CD4-positive, alpha-beta T cell treated with Interleukin-2 at 100 ng/mL for 4 hours (primary cell): ENCODE measurements around the gene CDH18.

ENCODE experiments used
- DNase-seq: peaks from one replicate; pipeline ENCODE4 v3.0.0-alpha.2; 2020; ENCODE audit warnings: low spot score

The CDH18 gene, protein sequence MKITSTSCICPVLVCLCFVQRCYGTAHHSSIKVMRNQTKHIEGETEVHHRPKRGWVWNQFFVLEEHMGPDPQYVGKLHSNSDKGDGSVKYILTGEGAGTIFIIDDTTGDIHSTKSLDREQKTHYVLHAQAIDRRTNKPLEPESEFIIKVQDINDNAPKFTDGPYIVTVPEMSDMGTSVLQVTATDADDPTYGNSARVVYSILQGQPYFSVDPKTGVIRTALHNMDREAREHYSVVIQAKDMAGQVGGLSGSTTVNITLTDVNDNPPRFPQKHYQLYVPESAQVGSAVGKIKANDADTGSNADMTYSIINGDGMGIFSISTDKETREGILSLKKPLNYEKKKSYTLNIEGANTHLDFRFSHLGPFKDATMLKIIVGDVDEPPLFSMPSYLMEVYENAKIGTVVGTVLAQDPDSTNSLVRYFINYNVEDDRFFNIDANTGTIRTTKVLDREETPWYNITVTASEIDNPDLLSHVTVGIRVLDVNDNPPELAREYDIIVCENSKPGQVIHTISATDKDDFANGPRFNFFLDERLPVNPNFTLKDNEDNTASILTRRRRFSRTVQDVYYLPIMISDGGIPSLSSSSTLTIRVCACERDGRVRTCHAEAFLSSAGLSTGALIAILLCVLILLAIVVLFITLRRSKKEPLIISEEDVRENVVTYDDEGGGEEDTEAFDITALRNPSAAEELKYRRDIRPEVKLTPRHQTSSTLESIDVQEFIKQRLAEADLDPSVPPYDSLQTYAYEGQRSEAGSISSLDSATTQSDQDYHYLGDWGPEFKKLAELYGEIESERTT

DNA sequence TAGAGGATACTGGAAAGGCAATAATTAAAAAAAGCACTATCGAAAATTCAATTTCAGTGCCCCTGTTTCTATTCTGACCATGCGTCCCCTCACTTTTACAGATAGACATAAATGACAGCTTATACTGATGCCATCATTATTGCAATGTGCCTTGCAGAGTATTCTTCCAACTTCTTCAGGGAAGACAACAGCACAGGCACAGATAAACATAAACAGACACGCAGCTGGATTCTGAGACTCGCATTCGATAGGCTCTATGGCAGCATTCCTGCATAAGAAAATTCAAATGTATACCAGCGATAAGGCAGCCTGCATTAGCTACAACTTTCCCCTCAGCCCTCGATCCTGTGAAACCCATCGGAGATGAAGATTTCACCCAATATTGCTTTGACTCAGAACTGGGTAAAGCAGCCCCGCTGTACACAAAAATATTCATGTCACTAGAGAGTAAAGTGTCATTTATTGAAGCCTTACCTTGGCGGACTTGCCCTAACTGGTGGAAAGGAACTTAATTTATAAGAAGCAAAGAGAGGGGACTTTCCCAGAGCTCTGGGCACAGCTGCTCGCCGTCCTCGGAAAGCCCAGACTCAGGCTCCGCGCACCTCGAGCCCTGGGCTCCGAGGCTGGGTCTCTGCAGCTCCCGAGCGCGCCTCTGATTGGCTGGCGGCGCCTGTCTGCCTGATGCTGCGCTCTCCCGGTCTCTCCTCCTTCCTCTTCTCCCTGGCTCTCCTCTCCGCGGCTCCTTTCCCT is at the start of gene CDH18:
CDH18 (minus strand) TSS at position 589 of the 750 bp plus-strand sequence. CDS start 149,214 bp downstream, outside the sequence.
- no peak for DNase-seq

DNA sequence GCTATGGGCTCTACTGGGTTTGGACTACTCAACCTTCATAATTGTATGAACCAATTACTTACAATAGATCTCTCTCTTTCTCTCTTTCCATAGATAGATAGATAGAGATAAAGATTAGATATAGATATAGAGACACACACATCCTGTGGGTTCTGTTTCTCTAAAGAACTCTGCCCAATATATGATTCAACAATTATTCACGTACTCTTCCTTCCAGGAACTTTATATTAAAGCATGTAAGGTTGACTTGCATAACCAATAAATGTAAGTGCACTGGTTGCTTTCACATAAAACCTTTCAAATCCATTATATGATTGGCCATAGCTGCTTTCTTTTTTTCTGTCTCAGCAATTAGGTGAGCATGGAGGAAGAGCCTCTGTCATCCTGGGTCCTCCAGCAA is 46.7 kb upstream of the CDH18 start:
- no peak for DNase-seq

DNA sequence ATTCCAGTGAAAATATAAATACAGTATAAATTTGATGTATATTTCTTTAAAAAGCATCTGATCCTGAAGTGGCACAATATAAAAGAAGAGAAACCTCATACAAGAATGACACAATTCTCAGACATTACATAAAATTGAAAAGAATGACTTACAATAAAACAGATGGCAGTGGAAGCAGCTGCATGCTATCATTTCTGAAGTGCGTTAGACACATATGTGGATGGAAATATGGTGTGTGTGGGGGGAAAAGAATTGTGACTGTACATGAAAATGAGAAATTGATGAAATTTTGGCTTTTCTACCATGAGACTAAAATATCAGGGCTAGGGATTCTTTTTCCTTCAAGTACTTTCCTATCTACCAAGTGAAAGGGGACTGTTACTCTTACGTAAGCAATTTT is 45.9 kb upstream of the CDH18 start:
- DNase-seq: no peak

DNA sequence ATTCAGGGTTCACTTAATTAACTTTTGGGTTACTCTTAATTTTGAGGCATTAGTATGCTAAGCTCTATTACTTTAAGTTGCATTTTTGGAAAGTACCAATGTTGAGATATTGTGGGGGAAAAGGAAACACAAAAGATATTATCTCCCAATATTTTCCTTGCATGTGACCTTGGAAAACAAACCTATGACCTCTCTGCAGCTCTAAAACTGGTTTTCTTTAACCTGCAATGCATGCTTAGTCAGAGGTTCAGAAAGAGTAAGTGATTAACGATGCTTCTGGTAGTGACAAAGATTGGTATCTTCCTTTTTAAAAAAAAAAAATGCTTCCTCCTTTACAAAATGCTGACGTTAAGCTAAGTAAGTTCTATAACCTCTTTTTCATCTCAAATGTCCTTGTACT is 44.9 kb upstream of the CDH18 start:
- DNase-seq: no peak

DNA sequence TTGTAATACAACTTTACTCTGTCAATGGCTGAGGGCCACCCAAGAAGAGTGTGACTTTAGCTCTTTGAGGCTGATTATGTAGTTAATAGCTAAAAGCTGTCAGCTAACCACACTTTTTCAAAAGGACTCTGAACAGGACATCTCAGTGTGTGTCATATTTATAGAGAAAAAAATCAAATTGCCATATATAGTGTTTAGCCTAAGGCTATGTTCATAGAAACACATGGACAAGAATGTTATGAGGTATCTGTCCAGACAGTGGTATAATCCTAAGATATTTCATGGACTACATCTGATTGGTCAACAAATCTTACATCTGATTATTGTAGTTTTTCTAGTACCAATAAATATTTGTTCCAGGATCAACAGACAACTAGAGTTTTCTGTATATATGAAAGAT is 42.1 kb upstream of the CDH18 start:
- no peak for DNase-seq

DNA sequence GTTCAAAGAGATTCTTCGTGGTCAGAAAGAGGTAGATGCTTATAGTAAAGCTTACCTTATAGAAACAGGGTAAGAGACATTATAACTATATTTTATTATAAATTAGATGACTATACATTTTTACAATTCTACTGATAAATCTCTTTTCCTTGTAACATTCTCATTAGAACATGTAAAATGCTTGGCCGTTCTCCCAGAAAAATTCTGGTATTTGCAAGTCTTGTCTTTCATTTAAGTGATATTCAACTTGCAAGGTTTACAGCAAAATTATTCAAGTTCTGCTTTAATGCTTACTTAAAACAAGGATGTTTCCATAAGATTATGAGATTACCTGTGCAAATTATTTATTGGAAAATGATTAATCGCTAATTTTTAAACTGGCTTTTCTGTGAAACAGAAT is 41.3 kb upstream of the CDH18 start:
- DNase-seq: no peak

DNA sequence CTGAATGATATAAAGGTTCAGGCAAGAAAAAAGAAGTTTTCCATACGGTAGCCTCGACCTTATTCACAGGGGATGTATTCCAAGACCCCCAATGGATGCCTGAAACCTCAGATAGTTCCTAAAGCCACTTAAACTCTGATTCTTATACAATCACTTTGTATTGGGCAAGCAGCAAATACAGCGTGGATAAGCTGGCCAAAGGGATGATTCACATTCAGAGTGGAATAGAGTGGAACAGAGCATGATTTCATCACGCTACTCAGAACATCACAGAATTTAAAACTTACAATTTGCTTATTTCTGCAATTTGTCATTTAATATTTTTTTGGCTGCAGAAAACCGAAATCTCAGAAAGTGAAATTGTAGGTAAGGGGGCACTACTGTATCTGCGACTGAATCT is 40.5 kb upstream of the CDH18 start:
- DNase-seq: no peak

DNA sequence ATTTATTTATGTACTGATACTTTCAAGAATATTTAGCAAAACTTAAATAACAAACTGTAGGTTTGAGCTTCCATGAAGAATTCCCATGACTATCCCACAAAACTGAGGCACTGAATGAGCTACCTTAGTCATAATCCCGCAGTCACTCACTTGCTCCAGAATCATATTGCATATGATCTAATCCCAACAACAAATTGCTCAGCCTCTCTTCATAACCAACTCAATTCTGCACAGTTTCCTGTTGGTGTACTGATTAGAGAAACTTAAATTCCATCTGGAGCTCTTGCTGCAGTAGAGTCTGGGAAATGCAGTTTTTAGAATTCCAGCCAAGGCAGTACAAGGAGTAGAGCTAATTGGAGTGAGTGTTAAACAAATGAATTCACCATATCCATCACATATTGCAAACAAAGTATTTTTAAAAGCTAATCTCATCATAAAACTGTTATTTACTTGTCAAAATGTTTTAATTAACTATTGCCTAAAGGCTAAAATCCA is 35.7 kb upstream of the CDH18 start:
- DNase-seq: no peak

DNA sequence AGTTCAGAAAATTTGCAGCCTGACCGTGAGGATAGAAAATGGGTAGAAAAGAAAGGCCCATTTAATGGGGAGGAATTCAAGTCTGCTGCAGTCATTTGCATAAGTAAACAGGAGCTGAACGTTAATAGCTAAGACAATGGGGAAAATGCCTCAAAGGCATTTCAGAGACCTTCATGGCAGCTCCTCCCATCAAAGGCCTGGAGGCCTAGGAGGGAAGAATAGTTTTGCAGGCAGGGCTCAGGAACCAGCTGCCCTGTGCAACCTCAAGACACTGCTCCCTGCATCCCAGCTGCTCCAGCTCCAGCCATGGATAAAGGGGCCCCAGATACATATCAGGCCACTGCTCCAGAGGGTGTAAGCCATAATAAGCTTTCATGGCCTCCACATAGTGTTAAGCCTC is 32.2 kb upstream of the CDH18 start:
- DNase-seq: no peak

DNA sequence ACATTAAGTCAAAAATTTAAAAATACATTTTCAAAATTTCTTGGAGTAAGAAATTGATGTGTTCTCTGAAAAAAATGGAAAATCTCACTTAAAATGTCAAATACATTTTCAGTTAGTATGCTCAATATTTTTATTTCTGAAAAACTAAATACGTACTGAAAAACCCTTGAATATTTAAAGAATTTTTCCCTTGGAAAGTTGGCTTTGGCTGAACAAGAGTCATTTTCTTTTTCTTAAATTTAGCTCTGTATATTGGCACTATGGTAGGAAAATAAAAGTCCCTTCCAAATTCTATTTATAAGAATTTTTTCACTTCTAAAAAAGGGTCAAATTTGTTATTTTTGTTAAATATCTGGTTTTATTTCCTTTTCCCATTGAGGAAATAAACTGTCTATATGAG is 29.0 kb upstream of the CDH18 start:
- DNase-seq: no peak

DNA sequence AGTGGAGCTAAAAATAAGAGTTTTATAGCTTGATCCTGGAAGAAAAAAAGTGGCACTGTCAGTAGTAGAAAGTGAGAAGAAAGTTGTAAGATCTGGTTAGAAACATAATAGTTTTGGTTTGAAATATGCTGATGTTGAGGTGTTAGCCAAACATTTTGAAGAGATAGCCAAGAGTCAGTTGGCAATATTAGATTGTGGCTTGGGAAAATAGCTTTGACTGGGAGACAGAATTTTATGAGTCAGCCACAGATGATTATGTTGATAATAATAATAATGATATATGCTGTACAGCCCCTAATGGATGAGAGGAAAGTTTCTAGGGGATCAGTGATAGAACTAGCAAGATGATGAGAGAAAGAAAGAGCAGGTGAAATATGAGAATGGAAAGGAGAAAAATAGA is 12.4 kb upstream of the CDH18 start:
- no peak for DNase-seq

DNA sequence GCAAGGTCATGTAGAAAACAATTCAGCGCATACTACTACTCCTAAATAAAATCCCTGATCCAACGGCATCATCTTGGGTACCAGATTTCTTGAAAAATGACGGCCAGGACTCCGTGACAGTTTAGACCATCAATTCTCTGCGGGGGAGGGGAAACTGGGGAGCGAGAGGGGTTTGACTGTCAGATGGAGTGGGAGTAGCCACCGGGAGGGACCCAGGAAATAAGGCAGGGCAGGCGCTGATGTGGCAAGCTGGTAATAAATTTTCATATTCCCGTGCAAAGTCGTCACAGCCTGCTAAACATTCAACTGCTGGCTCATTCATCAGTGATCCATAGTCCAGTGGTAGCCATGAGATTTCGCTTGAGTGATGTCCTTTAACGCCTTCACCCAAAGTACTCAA is 457 bp upstream of the CDH18 start:
- DNase-seq: no peak

DNA sequence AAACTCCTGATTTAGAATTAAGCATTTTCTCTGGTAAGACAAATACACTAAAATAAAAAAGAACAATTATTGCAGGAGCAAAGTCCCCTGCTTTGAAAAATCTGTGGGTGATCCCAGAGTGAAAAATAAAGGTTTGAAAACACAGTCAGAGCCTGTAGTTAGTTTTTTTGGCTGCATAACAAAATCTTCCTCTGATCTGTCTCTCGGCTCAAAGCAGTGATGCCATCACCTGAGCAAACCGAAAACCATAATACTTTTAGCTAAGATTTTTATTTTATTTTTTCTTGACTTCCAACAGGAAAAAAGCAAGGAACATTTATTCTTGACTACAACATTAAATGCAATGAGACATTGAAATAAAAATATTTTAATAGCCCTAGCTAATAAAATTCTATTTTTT is 1.2 kb downstream of the CDH18 start:
- no peak for DNase-seq

DNA sequence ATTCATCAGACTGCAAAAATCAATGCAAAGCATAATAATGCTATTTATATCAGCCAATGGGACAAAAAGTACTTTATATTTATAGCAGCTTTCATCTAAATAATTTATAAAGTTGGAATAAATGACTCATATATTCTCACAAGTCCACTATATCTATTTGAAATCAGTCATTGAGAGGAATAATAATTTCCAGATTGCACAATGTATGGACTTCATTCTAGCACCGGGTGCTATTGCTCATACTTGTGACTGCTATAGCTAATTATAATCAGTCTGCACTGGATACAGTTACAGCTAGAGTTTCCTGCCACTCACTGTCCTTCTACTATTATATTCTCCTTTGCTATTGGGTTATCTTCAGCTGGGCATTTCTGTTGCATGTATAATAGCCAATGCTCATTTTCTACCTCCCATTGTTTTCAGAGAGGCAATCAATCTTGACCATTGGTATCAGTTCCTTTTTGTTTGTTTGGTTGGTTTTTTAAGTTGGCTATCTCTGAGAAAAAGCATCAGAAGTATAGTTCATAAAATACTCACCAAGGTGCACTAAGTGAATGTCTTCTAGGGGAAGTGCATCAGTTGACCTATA is 1.9 kb downstream of the CDH18 start:
- no peak for DNase-seq

DNA sequence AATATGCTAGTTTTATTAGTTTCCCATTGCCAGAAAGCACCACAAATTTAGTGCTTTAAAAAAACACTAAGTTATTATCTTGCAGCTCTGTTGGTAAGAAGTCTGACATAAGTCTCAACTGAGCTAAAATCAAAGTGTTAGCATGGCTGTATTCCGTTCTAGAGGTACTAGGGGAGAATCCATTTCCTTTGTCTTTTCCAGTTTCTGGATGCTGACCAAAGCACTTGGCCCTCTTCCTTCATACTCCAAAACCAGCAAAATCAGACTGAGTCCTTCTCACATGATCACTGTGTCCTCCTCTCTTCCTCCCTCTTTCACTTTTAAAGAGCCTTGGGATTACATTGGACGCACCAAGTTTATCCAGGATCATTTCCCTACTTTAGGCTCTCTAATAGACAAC is 9.5 kb downstream of the CDH18 start:
- DNase-seq: no peak

DNA sequence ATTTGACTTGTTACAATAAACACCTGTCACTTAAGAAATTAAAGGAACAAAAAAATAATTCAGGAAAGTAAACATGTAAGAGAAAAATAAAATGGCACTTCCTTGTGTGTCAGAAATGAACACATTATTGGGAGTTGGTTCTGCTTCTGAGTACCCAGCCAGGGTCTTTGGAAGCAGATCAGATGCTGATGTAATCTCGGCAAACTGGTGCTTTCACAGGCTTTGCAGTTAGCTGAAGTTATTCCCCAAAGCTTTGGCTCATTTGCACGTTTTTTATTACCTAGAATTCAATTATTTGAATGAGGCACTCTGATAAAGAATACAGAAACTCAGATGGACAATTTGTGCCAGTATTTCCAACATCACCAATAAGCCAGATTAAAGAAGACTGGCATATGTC is 10.9 kb downstream of the CDH18 start:
- no peak for DNase-seq

DNA sequence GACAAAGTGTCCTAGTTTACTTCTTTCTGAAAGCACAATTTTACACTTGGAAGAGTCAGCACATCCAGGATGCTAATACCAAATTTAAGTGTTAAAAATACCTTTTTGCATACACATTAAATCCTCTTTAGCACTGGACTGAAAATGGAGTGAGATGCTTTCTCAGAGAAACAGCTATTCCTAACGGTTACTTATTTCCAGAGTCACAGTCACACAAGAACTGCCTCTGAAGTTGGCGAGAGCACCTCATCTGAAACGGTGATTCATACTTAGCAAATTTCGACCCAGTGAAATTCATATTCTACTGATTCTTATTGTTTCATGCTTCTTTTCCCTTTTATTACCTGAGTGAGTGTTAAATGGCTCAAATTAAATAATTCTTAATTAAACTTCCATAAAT is 12.2 kb downstream of the CDH18 start:
- no peak for DNase-seq

DNA sequence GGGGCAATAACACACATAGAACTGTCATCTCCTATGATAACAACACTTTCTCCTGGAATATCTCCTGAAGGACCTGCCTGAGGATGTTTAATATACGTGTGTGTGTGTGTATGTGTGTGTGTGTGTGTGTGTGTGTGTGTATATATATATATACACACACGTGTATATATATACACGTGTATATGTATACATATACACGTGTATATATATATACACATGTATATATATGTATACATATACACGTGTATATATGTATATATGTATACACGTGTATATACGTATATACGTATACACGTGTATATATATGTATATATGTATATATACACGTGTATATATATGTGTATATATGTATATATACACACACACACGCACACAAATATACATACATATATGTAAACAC is 27.5 kb downstream of the CDH18 start:
- DNase-seq: no peak

DNA sequence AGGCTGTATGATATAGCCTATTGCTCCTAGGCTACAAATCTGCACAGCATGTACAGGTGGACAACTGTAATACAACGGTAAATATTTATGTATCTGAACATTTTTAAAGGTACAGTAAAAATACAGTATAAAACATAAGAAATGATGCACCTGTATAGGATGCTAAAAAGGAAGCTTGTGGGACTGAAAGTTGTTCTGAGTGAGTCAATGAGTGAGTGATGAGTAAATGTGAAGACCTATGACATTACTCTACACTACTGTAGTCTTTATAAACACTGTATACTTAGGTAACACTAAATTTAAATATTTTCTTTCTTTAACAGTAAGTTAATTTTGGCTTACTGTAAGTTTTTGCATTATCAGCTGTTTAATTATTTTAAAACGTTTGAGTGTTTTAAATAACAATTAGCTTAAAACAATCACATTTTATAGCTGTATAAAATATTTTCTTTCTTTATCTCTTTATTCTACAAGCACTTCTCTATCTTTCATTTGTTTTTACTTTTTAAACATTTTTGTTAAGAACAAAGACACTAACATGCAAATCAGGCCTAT is 28.1 kb downstream of the CDH18 start:
- DNase-seq: no peak

DNA sequence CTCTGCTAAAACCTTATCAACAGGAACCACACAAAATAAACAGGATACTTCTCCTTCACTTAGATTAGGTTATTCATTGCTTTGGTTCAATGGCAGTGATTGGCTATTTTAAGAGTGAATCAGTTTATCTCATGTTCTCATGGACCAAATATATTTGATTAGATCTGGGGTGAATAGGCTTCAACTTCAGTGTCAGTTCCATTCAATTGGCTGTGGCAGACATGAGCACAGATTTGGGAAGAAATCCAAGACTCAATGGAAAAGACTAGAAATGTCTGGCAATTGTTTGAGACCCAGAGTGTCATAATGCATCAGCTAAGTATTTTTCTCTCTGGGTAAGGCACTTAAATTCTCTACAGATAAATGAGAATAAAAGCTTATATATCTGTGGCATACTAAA is 37.1 kb downstream of the CDH18 start:
- no peak for DNase-seq

DNA sequence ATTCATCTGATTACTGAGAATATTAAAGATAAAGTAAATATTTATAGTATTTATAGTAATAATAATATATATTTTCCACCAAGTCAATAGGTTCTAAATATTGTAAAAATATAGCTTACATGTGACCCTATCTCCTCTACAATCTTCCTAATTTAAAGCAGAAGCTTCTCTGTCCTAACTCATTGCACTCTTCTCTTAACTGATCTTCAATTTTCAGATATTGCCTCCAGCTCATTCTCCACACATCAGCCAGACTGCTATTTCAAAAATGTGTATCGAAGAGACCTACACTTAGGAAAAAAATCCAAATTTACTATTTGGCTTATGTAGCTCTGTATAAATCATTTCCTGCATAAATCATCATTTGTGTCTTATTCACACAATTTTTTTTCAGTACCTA is 47.8 kb downstream of the CDH18 start:
- DNase-seq: no peak

DNA sequence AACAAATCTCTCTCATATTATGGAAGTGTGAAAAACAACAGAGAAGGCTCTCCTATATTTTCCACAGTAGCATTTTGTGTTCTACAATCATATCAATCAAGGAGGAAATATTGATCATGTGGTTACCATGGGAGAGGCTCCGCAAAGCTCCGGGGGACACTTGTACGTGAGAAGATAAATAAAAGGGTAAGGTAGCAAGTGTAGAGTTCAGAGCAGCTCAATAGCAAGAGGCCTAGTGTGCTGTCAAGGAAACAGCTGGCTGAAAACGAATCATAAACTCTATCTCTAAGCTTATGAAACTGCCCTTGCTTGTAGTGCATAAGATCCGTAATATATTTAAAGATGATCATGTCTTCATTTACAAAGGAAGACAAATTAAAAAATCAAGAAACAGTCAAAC is 57.5 kb downstream of the CDH18 start:
- no peak for DNase-seq
